H1 (cell line): Measurements from ENCODE around the gene ITGA3. TPM values are rescaled to one million over a fixed set of nuclear protein-coding genes. Genes with fewer than 3 reads are reported as not detected.

Experiments used
- CTCF ChIA-PET: fragments of 300-600 bp; sonication (Branson Sonifier 250); formaldehyde crosslinking; loops from one replicate; lab custom pipeline; 2021; ENCODE audit not compliant: partially characterized antibody; lab: Charles Lee
- POLR2A ChIA-PET: fragments of 300-600 bp; sonication (Branson Sonifier 250); formaldehyde crosslinking; loops from one replicate; lab custom pipeline; 2021; ENCODE audit warnings: inconsistent platforms; ENCODE audit not compliant: partially characterized antibody; lab: Charles Lee
- DNase-seq, 2 experiments: peaks; one replicate each; pipeline versions ENCODE4 v3.0.0 to v3.0.0-alpha.2; 2010 to 2022; ENCODE audit warnings: low spot score in 2 of 2, low read depth in 1 of 2, mixed read lengths in 1 of 2
- FAIRE-seq: peaks from 2 replicates; lab custom pipeline; 2011; peaks lifted over from hg19 to GRCh38; lab: Jason Lieb, UNC
- H2AFZ ChIP-seq: 2 replicates; pipeline ENCODE4 v1.8.1; 2012; ENCODE audit warnings: low read length, inconsistent platforms
- H2AK5ac ChIP-seq: 2 replicates; pipeline ENCODE4 v1.6.1; 2013; ENCODE audit warnings: low read depth, low read length
- H2BK120ac ChIP-seq: replicated peaks from 2 replicates; pipeline ENCODE3; 2013; ENCODE audit warnings: low read depth, low read length, inconsistent platforms
- H2BK12ac ChIP-seq: 2 replicates; pipeline ENCODE4 v1.6.1; 2013; ENCODE audit warnings: low read depth, low read length
- H2BK15ac ChIP-seq: 2 replicates; pipeline ENCODE4 v1.6.1; 2013; ENCODE audit warnings: low read length
- H2BK20ac ChIP-seq: 2 replicates; pipeline ENCODE4 v1.6.1; 2013; ENCODE audit warnings: low read length
- H2BK5ac ChIP-seq: 2 replicates; pipeline ENCODE4 v1.6.1; 2013; ENCODE audit warnings: low read depth, low read length
- H3K14ac ChIP-seq: 2 replicates; pipeline ENCODE4 v1.6.1; 2013; ENCODE audit warnings: inconsistent platforms; ENCODE audit not compliant: insufficient read length
- H3K18ac ChIP-seq: 2 replicates; pipeline ENCODE4 v1.6.1; 2013; ENCODE audit warnings: low read length; ENCODE audit errors: extremely low read depth
- H3K23ac ChIP-seq: 2 replicates; pipeline ENCODE4 v1.6.1; 2013; ENCODE audit warnings: inconsistent platforms; ENCODE audit not compliant: insufficient read length
- H3K23me2 ChIP-seq: 2 replicates; pipeline ENCODE4 v1.6.1; 2013; ENCODE audit warnings: low read depth, low read length
- H3K27ac ChIP-seq: 2 replicates; pipeline ENCODE4 v1.6.1; 2011; ENCODE audit warnings: low read depth, low read length, inconsistent platforms
- H3K27me3 ChIP-seq, 4 experiments: replicated peaks in 1 of 4; 1 replicate in 1 of 4; 2 replicates in 3 of 4; pipeline versions ENCODE4 v1.6.1 to v1.8.1; 2011 to 2013; ENCODE audit warnings: low read length in 3 of 4, mild to moderate bottlenecking in 3 of 4, inconsistent platforms in 2 of 4, mixed read lengths in 2 of 4, moderate library complexity in 1 of 4; ENCODE audit not compliant: control insufficient read depth in 3 of 4, insufficient read depth in 3 of 4; ENCODE audit errors: extremely low read depth in 1 of 4
- H3K36me3 ChIP-seq, 4 experiments: 2 replicates each; pipeline versions ENCODE4 v1.6.1 to v1.8.1; 2011 to 2013; ENCODE audit warnings: mild to moderate bottlenecking in 4 of 4, low read length in 3 of 4, moderate library complexity in 2 of 4, control low read depth in 1 of 4, inconsistent platforms in 1 of 4; ENCODE audit not compliant: insufficient read depth in 4 of 4, control insufficient read depth in 2 of 4
- H3K4ac ChIP-seq: replicated peaks from 2 replicates; pipeline ENCODE3; 2013; ENCODE audit warnings: low read length, low read depth, mixed read lengths, inconsistent platforms; ENCODE audit not compliant: insufficient read length
- H3K4me1 ChIP-seq, 4 experiments: replicated peaks in 1 of 4; 1 replicate in 1 of 4; 2 replicates in 3 of 4; pipeline versions ENCODE4 v1.6.1 to v1.8.1; 2011 to 2013; ENCODE audit warnings: low read length in 3 of 4, inconsistent platforms in 2 of 4, mixed read lengths in 1 of 4; ENCODE audit not compliant: insufficient read depth in 4 of 4, control insufficient read depth in 3 of 4
- H3K4me2 ChIP-seq, 2 experiments: 2 replicates each; pipeline versions ENCODE4 v1.6.1 to v1.8.1; 2011 to 2013; ENCODE audit warnings: low read depth in 2 of 2, low read length in 2 of 2, control low read depth in 1 of 2, inconsistent platforms in 1 of 2, mild to moderate bottlenecking in 1 of 2; ENCODE audit not compliant: insufficient read depth in 1 of 2
- H3K4me3 ChIP-seq, 4 experiments: fragments of 200-600, 300-600 bp in 1 of 4; sonication (generic), shearing (Covaris generic), sonication (Bioruptor Twin) in 1 of 4; 2 replicates each; pipeline versions ENCODE4 v1.5.1 to v1.8.1; 2011 to 2016; ENCODE audit warnings: low read length in 4 of 4, low read depth in 3 of 4, control low read depth in 2 of 4, inconsistent platforms in 2 of 4, mild to moderate bottlenecking in 2 of 4, mixed read lengths in 1 of 4, moderate library complexity in 1 of 4; ENCODE audit not compliant: insufficient read depth in 2 of 4; ENCODE audit errors: extremely low read depth in 1 of 4
- H3K56ac ChIP-seq: replicated peaks from 2 replicates; pipeline ENCODE3; 2013; ENCODE audit warnings: low read depth, mild to moderate bottlenecking, mixed read lengths, low read length, inconsistent platforms; ENCODE audit not compliant: insufficient read length
- H3K79me1 ChIP-seq: 2 replicates; pipeline ENCODE4 v1.6.1; 2013; ENCODE audit warnings: low read depth, low read length, control low read depth
- H3K79me2 ChIP-seq, 2 experiments: 2 replicates each; pipeline versions ENCODE4 v1.6.1 to v1.8.1; 2012 to 2013; ENCODE audit warnings: low read length in 2 of 2, mild to moderate bottlenecking in 2 of 2, inconsistent platforms in 1 of 2; ENCODE audit not compliant: insufficient read depth in 2 of 2, control insufficient read depth in 1 of 2
- H3K9ac ChIP-seq, 4 experiments: replicated peaks in 1 of 4; 1 replicate in 1 of 4; 2 replicates in 3 of 4; pipeline versions ENCODE4 v1.6.1 to v1.8.1; 2011 to 2013; ENCODE audit warnings: low read depth in 3 of 4, low read length in 3 of 4, control low read depth in 2 of 4, mild to moderate bottlenecking in 2 of 4, moderate library complexity in 2 of 4, inconsistent platforms in 1 of 4; ENCODE audit errors: extremely low read depth in 1 of 4
- H3K9me3 ChIP-seq, 2 experiments: 2 replicates each; pipeline versions ENCODE4 v1.6.1 to v1.8.1; 2012 to 2013; ENCODE audit warnings: mild to moderate bottlenecking in 2 of 2, moderate library complexity in 2 of 2, control low read depth in 1 of 2, inconsistent platforms in 1 of 2, low read depth in 1 of 2, low read length in 1 of 2, mixed read lengths in 1 of 2; ENCODE audit not compliant: insufficient read depth in 2 of 2
- H4K20me1 ChIP-seq, 2 experiments: replicated peaks in 1 of 2; 2 replicates each; pipeline versions ENCODE3 to v1.8.1; 2011 to 2013; ENCODE audit warnings: inconsistent platforms in 2 of 2, low read length in 2 of 2, mild to moderate bottlenecking in 1 of 2; ENCODE audit not compliant: insufficient read depth in 2 of 2, control insufficient read depth in 1 of 2
- H4K5ac ChIP-seq: 2 replicates; pipeline ENCODE4 v1.6.1; 2013; ENCODE audit warnings: low read length, low read depth, mixed read lengths, inconsistent platforms; ENCODE audit not compliant: insufficient read length
- H4K8ac ChIP-seq: 2 replicates; pipeline ENCODE4 v1.8.0; 2013; ENCODE audit warnings: mild to moderate bottlenecking, moderate library complexity, low read length, inconsistent platforms; ENCODE audit not compliant: insufficient read depth; ENCODE audit errors: extremely low read depth
- H4K91ac ChIP-seq: replicated peaks from 2 replicates; pipeline ENCODE3; 2013; ENCODE audit warnings: low read length, mixed read lengths, inconsistent platforms; ENCODE audit not compliant: insufficient read length
- ATF3 ChIP-seq: IDR thresholded peaks from 2 replicates; pipeline ENCODE4 v1.6.1; 2011; ENCODE audit warnings: low read depth, mild to moderate bottlenecking, low read length; ENCODE audit not compliant: insufficient read depth
- CEBPB ChIP-seq: IDR thresholded peaks from 2 replicates; pipeline ENCODE4 v1.6.1; 2012; ENCODE audit warnings: low read depth, low read length
- CHD1 ChIP-seq: IDR thresholded peaks from 2 replicates; pipeline ENCODE4 v1.6.1; 2012; ENCODE audit warnings: low read depth, low read length, improper control_type of control experiment
- RAD21 ChIP-seq, 2 experiments: IDR thresholded peaks in 1 of 2; conservative IDR thresholded peaks in 1 of 2; 2 replicates each; pipeline ENCODE4 v1.6.1; 2011; ENCODE audit warnings: low read depth in 2 of 2, low read length in 2 of 2, improper control_type of control experiment in 1 of 2, inconsistent platforms in 1 of 2, mild to moderate bottlenecking in 1 of 2, moderate library complexity in 1 of 2
- RXRA ChIP-seq: IDR thresholded peaks from 2 replicates; pipeline ENCODE4 v1.6.1; 2011; ENCODE audit warnings: low read depth, mild to moderate bottlenecking, low read length, moderate library complexity; ENCODE audit not compliant: insufficient read depth
- ZNF274 ChIP-seq: IDR thresholded peaks from 2 replicates; pipeline ENCODE4 v1.7.0; 2012; ENCODE audit warnings: low read length, borderline replicate concordance; ENCODE audit errors: extremely low read depth
- WGBS, 2 experiments: shearing (Covaris generic) in 1 of 2; methylation state at CpG; one replicate each; pipeline versions ENCODE4 v1.1.6 to v1.1.7; 2013 to 2015; ENCODE audit warnings: low lambda C conversion rate in 2 of 2, mixed read lengths in 2 of 2, inconsistent platforms in 1 of 2, low coverage in 1 of 2, missing lambda C conversion rate in 1 of 2; ENCODE audit not compliant: insufficient replicate concordance in 2 of 2, insufficient coverage in 1 of 2, insufficient read length in 1 of 2; ENCODE audit errors: extremely low coverage in 1 of 2, missing lambda C conversion rate in 1 of 2; 5-methylcytosine and 5-hydroxymethylcytosine counted together
- polyA plus RNA-seq, 7 experiments: library from polyadenylated mRNA; depleted of rRNA in 3 of 7; stranded (reverse) in 5 of 7; unstranded in 2 of 7; fragments of >200 nt in 5 of 7; fragments of 200-250 nt in 2 of 7; gene quantifications; 1 replicate in 5 of 7; 2 replicates in 1 of 7; 4 replicates in 1 of 7; pipeline versions ENCODE4 v1.2.1 to v1.2.3, GENCODE V29; 2011 to 2013; ENCODE audit warnings: missing spikeins in 2 of 7, mixed read lengths in 2 of 7
- total RNA-seq: library from RNA; stranded (reverse); fragmentation: NEBNext Ultra II Directional; extraction: Animal tissue kit (Norgen Biotek cat#: 25700); gene quantifications from 2 replicates; pipeline ENCODE4 v1.2.1, GENCODE V29; 2021
- TF ChIP-seq, protein P1 (sequence below): IDR thresholded peaks from 2 replicates; pipeline ENCODE4 v1.6.1; 2011; ENCODE audit warnings: low read length, improper control_type of control experiment

Gene ITGA3
- total and polyA plus RNA-seq, 2 of the 8 experiments (the other 6 are each of a cell fraction or from before 2014, with no cell fraction given): 24.0 to 24.2 TPM

- FAIRE-seq: no peak
- H2BK12ac ChIP-seq: no peak overlapping the region
- no peak overlapping the region for H3K4me2 ChIP-seq
- H3K4ac ChIP-seq: no peak overlapping the region
- no peaks in the 10 kb centered on the region for H3K79me2 ChIP-seq
- no peaks in the 10 kb centered on the region for H4K20me1 ChIP-seq
- no peaks in the 10 kb centered on the region for H3K9me3 ChIP-seq
- H3K56ac ChIP-seq: no peak overlapping the region
- H3K4me1 ChIP-seq: peaks cover 0 to 8% (median 3%) of the 10 kb centered on the region in 4 experiments; a peak in 4 of 7 replicates
- no peaks in the 10 kb centered on the region for H3K79me1 ChIP-seq
- H3K18ac ChIP-seq: no peak overlapping the region
- H2AK5ac ChIP-seq: no peak overlapping the region
- no peak overlapping the region for H3K27ac ChIP-seq
- 86% methylated on average over 16 of the region's 16 CpGs; no CpG with 5 or more reads in 1 of the 2 experiments for WGBS, 2 experiments
- H3K9ac ChIP-seq: no peak overlapping the region
- no peak overlapping the region for H4K5ac ChIP-seq
- CTCF ChIA-PET: interaction anchor here (0.8 to 1.0 kb wide), 3 partner anchors 8 to 44 kb away, joined by 3 read pairs; no protein-coding TSS in a partner anchor
- H3K27me3 ChIP-seq: no peaks in the 10 kb centered on the region; a peak in 1 of 7 replicates
- H3K4me3 ChIP-seq: no peak overlapping the region
- no peak overlapping the region for H3K23ac ChIP-seq
- no peak overlapping the region for H4K91ac ChIP-seq
- H3K14ac ChIP-seq: no peak overlapping the region
- no peak overlapping the region for H2BK120ac ChIP-seq
- H2BK15ac ChIP-seq: no peak overlapping the region
- H3K36me3 ChIP-seq: no peaks in the 10 kb centered on the region
- POLR2A ChIA-PET: interaction anchor here (0.6 to 1.5 kb wide), 2 partner anchors 12 to 13 kb away, joined by 3 to 4 read pairs; no protein-coding TSS in a partner anchor
- no peak overlapping the region for H2BK20ac ChIP-seq
- no peak overlapping the region for H2BK5ac ChIP-seq
- H4K8ac ChIP-seq: peak overlapping the region; percentile 78; the same call in 1 of the 2 replicates
- no peak overlapping the region for H2AFZ ChIP-seq
- no peak for DNase-seq
- no peaks in the 10 kb centered on the region for H3K23me2 ChIP-seq
- no peak for TF ChIP-seq CHD1
- TF ChIP-seq, protein P1, sequence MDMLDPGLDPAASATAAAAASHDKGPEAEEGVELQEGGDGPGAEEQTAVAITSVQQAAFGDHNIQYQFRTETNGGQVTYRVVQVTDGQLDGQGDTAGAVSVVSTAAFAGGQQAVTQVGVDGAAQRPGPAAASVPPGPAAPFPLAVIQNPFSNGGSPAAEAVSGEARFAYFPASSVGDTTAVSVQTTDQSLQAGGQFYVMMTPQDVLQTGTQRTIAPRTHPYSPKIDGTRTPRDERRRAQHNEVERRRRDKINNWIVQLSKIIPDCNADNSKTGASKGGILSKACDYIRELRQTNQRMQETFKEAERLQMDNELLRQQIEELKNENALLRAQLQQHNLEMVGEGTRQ: no peak
- no peak for TF ChIP-seq RXRA
- TF ChIP-seq ZNF274: no peak
- TF ChIP-seq ATF3: no peak
- no peak for TF ChIP-seq CEBPB
- TF ChIP-seq RAD21 (IDR thresholded peaks at IDR 0.05 in 1 of 2, conservative IDR thresholded peaks at IDR 0.05 in 1 of 2; ENCODE audit: low read depth in 2 of 2, low read length in 2 of 2): no peak
Measured at GRCh38 chr17:50043290-50044148, 12.4 kb upstream of the ITGA3 start.
